HCT116 (cell line): ENCODE measurements around the gene BTBD9. TPM values are rescaled to one million over a fixed set of nuclear protein-coding genes. Genes with fewer than 3 reads are reported as not detected.

ENCODE experiments used
- ATAC-seq: fragments of 200-7000 bp; cut with Tn5 transposase; 2 replicates; pipeline ENCODE4 v1.9.1; 2020; ENCODE audit warnings: mild to moderate bottlenecking, moderate library complexity
- BruUV-seq: library from RNA; stranded (reverse); fragments of 400-500 nt; replicated peaks from 2 replicates; lab custom pipeline; 2021; lab: Mats Ljungman, UMichigan
- CTCF ChIA-PET: fragments of 300-600 bp; sonication (Branson Sonifier 250); formaldehyde crosslinking; loops from one replicate; lab custom pipeline; 2021; ENCODE audit warnings: antibody characterized with exemption; lab: Charles Lee
- POLR2A ChIA-PET: fragments of 300-600, 350-600 bp; sonication (Branson Sonifier 250); formaldehyde crosslinking; loops from one replicate; lab custom pipeline; 2021; ENCODE audit warnings: antibody characterized with exemption; lab: Charles Lee
- RAD21 ChIA-PET, 2 experiments: fragments of 300-600 bp; sonication (Branson Sonifier 250); formaldehyde crosslinking; loops; one replicate each; lab custom pipeline; 2023; ENCODE audit warnings: low total read pairs in 2 of 2; ENCODE audit not compliant: uncharacterized antibody in 2 of 2, unreplicated experiment in 2 of 2, low non-redundant PET in 1 of 2; lab: Charles Lee
- DNase-seq: peaks from one replicate; pipeline ENCODE4 v3.0.0-alpha.2; 2010; ENCODE audit warnings: low read depth, low spot score
- H2AFZ ChIP-seq: fragments of 200-600 bp; shearing (Covaris generic), sonication (generic); 2 replicates; pipeline ENCODE4 v1.6.1; 2017; ENCODE audit warnings: low read depth, mixed run types, mixed read lengths, antibody characterized with exemption, low read length; ENCODE audit not compliant: poor library complexity, severe bottlenecking
- H3K27ac ChIP-seq: 2 replicates; pipeline ENCODE4 v1.5.1; 2012; ENCODE audit warnings: low read depth, low read length
- H3K27me3 ChIP-seq: fragments of 200-600 bp; sonication (generic); 2 replicates; pipeline ENCODE4 v1.6.1; 2016; ENCODE audit warnings: mixed run types, low read length, mixed read lengths; ENCODE audit not compliant: insufficient read depth
- H3K36me3 ChIP-seq, 2 experiments: fragments of 200-500 bp in 1 of 2; fragments of 200-600 bp in 1 of 2; sonication (Bioruptor generic) in 1 of 2; sonication (generic) in 1 of 2; 2 replicates each; pipeline versions ENCODE4 v1.5.1 to v1.6.1; 2014 to 2016; ENCODE audit warnings: low read length in 2 of 2, inconsistent platforms in 1 of 2, mixed read lengths in 1 of 2, mixed run types in 1 of 2; ENCODE audit not compliant: insufficient read depth in 2 of 2, control insufficient read depth in 1 of 2
- H3K4me1 ChIP-seq, 2 experiments: fragments of 200-600 bp in 1 of 2; sonication (generic) in 1 of 2; 2 replicates each; pipeline versions ENCODE4 v1.5.1 to v1.6.1; 2012 to 2017; ENCODE audit warnings: low read length in 2 of 2, inconsistent platforms in 1 of 2, mild to moderate bottlenecking in 1 of 2, mixed read lengths in 1 of 2, mixed run types in 1 of 2, moderate library complexity in 1 of 2; ENCODE audit not compliant: insufficient read depth in 2 of 2, control insufficient read depth in 1 of 2
- H3K4me2 ChIP-seq: fragments of 200-600 bp; sonication (generic); 2 replicates; pipeline ENCODE4 v1.6.1; 2017; ENCODE audit warnings: mixed run types, low read length, mixed read lengths
- H3K4me3 ChIP-seq, 2 experiments: fragments of 200-600 bp in 1 of 2; sonication (generic) in 1 of 2; replicated peaks in 1 of 2; 2 replicates each; pipeline ENCODE4 v1.5.1; 2011 to 2016; ENCODE audit warnings: low read length in 2 of 2, control low read depth in 1 of 2, low read depth in 1 of 2, mild to moderate bottlenecking in 1 of 2, mixed read lengths in 1 of 2, mixed run types in 1 of 2
- H3K79me2 ChIP-seq: fragments of 200-600 bp; sonication (generic); 2 replicates; pipeline ENCODE4 v1.6.1; 2017; ENCODE audit warnings: mild to moderate bottlenecking, mixed run types, low read length, moderate library complexity, mixed read lengths; ENCODE audit not compliant: insufficient read depth
- H3K9ac ChIP-seq: fragments of 200-600 bp; sonication (generic); 2 replicates; pipeline ENCODE4 v1.6.1; 2016; ENCODE audit warnings: low read length, mixed read lengths
- H3K9me2 ChIP-seq: fragments of 200-600 bp; sonication (generic), shearing (Covaris generic); 2 replicates; pipeline ENCODE4 v1.6.1; 2017; ENCODE audit warnings: mixed run types, mild to moderate bottlenecking, moderate library complexity; ENCODE audit not compliant: insufficient read depth
- H3K9me3 ChIP-seq, 2 experiments: fragments of 200-500 bp in 1 of 2; fragments of 200-600 bp in 1 of 2; sonication (Bioruptor generic) in 1 of 2; sonication (generic) in 1 of 2; 2 replicates each; pipeline ENCODE4 v1.6.1; 2014 to 2017; ENCODE audit warnings: low read length in 2 of 2, mixed read lengths in 2 of 2, inconsistent platforms in 1 of 2, low read depth in 1 of 2, mild to moderate bottlenecking in 1 of 2, mixed run types in 1 of 2, moderate library complexity in 1 of 2; ENCODE audit not compliant: control insufficient read depth in 1 of 2, insufficient read depth in 1 of 2
- H4K20me1 ChIP-seq: fragments of 200-600 bp; sonication (generic), shearing (Covaris generic); 2 replicates; pipeline ENCODE4 v1.6.1; 2017; ENCODE audit warnings: mixed run types, mild to moderate bottlenecking, moderate library complexity; ENCODE audit not compliant: insufficient read depth
- CEBPB ChIP-seq: IDR thresholded peaks from 2 replicates; pipeline ENCODE4 v1.6.1; 2012; ENCODE audit warnings: low read depth
- POLR2A ChIP-seq: IDR thresholded peaks from 2 replicates; pipeline ENCODE4 v1.7.0; 2011; ENCODE audit warnings: borderline replicate concordance; ENCODE audit not compliant: insufficient read depth, insufficient read length; ENCODE audit errors: extremely low read depth
- RAD21 ChIP-seq: IDR thresholded peaks from 2 replicates; pipeline ENCODE4 v1.6.1; 2012; ENCODE audit warnings: low read depth, mild to moderate bottlenecking
- SIN3A ChIP-seq: IDR thresholded peaks from 2 replicates; pipeline ENCODE4 v1.6.1; 2012; ENCODE audit warnings: low read depth
- SP1 ChIP-seq: IDR thresholded peaks from 2 replicates; pipeline ENCODE4 v1.6.1; 2012; ENCODE audit warnings: low read depth
- TCF7L2 ChIP-seq: IDR thresholded peaks from 2 replicates; pipeline ENCODE4 v1.7.0; 2011; ENCODE audit warnings: borderline replicate concordance, inconsistent platforms; ENCODE audit not compliant: insufficient read depth, insufficient read length; ENCODE audit errors: extremely low read depth
- intact Hi-C: fragments of 100-400 bp; cut with micrococcal nuclease; formaldehyde crosslinking; loops from 2 replicates; pipeline ENCODE4 v1.10.0; 2022
- total RNA-seq: library from RNA; stranded (reverse); gene quantifications from one replicate; pipeline ENCODE4 v1.2.1, GENCODE V29; 2021; ENCODE audit not compliant: unreplicated experiment
- TF ChIP-seq, protein P1 (sequence below): IDR thresholded peaks from 2 replicates; pipeline ENCODE4 v1.6.1; 2012; ENCODE audit warnings: low read depth
- TF ChIP-seq, protein P2 (sequence below): IDR thresholded peaks from 2 replicates; pipeline ENCODE4 v1.6.1; 2012

BTBD9 gene
- total RNA-seq, 1 experiment from 2014 or later, result 10.9 TPM

DNA sequence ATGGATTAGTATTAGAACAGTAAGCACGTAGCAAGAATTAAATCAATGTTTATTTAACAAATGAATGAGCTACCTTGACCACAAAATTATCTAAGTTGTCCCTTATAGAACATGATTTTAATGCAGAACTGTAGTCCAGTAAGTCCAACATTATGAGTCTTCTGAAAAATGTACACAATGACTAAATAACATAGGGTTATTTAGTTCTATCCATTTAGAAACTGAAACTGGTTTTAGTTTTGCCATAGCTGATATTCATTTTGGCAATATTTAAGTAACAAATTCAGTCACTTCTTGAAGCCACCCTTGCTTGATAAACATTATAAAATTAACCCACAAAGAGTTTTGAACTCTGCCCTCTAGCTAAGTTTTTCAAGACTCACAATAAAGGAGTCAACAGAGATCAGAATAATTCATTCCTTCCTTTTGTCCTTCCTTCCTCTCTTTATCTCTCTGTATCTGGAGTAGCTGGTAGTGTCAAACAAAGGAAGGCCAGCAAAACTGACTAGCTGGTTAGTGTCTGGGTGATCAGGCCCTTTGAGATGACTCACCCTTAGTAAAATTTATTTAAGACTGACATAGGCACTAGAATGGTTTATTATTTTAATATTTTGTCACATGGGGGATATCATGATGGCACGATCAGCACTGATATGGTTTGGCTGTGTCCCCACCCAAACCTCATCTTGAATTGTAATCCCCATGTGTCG, 115.1 kb downstream of the BTBD9 start:
- DNase-seq (no peak), ATAC-seq (no peak)
- TF ChIP-seq, protein P1, sequence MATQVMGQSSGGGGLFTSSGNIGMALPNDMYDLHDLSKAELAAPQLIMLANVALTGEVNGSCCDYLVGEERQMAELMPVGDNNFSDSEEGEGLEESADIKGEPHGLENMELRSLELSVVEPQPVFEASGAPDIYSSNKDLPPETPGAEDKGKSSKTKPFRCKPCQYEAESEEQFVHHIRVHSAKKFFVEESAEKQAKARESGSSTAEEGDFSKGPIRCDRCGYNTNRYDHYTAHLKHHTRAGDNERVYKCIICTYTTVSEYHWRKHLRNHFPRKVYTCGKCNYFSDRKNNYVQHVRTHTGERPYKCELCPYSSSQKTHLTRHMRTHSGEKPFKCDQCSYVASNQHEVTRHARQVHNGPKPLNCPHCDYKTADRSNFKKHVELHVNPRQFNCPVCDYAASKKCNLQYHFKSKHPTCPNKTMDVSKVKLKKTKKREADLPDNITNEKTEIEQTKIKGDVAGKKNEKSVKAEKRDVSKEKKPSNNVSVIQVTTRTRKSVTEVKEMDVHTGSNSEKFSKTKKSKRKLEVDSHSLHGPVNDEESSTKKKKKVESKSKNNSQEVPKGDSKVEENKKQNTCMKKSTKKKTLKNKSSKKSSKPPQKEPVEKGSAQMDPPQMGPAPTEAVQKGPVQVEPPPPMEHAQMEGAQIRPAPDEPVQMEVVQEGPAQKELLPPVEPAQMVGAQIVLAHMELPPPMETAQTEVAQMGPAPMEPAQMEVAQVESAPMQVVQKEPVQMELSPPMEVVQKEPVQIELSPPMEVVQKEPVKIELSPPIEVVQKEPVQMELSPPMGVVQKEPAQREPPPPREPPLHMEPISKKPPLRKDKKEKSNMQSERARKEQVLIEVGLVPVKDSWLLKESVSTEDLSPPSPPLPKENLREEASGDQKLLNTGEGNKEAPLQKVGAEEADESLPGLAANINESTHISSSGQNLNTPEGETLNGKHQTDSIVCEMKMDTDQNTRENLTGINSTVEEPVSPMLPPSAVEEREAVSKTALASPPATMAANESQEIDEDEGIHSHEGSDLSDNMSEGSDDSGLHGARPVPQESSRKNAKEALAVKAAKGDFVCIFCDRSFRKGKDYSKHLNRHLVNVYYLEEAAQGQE, result no peak
- TF ChIP-seq SP1 (no peak), SIN3A (no peak), CEBPB (no peak)
- ChIA-PET POLR2A (no interaction called here), CTCF (no interaction called here), RAD21 (no interaction called here)
- Histone ChIP-seq H3K9me3 (no peaks in the 10 kb centered on the region), H3K4me1 (no peaks in the 10 kb centered on the region), H3K9me2 (no peaks in the 10 kb centered on the region), H3K79me2 (no peaks in the 10 kb centered on the region), H2AFZ (no peak overlapping the region), H3K4me3 (no peak overlapping the region), H3K4me2 (no peak overlapping the region), H3K27me3 (no peaks in the 10 kb centered on the region), H4K20me1 (no peaks in the 10 kb centered on the region), H3K27ac (no peak overlapping the region), H3K9ac (no peak overlapping the region), H3K36me3 (no peaks in the 10 kb centered on the region)
- no TSS peak for BruUV-seq
- intact Hi-C loops, result no loop called here

DNA sequence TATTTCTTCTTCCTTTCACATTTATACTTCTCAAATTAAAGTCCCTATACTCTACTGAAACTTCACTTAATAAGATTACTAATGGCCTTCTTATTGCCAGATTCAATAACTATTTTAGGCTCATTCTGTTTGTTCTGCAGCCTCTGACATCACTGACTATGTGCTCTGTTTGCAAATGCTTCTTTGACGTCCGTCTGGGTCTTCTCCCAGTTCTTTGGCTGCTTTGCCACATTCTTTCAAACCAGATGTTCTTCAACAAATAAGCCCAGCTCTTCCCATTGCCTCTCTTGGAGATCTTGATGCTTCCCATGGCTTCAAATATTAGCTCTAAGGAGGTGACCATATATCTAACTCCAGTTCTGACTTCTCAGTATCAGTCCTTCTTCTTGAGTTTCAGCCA, 117.4 kb downstream of the BTBD9 start:
- H3K9me3 ChIP-seq, result no peaks in the 10 kb centered on the region
- H3K9me2 ChIP-seq, result no peaks in the 10 kb centered on the region
- no peak overlapping the region for H2AFZ ChIP-seq
- H4K20me1 ChIP-seq, result no peaks in the 10 kb centered on the region
- H3K4me3 ChIP-seq, result no peak overlapping the region
- H3K4me2 ChIP-seq, result no peak overlapping the region
- ChIA-PET POLR2A (no interaction called here), CTCF (no interaction called here), RAD21 (no interaction called here)
- TF ChIP-seq RAD21 (no peak), TCF7L2 (no peak), POLR2A (no peak)
- TF ChIP-seq, protein P2, sequence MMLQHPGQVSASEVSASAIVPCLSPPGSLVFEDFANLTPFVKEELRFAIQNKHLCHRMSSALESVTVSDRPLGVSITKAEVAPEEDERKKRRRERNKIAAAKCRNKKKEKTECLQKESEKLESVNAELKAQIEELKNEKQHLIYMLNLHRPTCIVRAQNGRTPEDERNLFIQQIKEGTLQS, result no peak
- H3K79me2 ChIP-seq, result no peaks in the 10 kb centered on the region
- no peaks in the 10 kb centered on the region for H3K4me1 ChIP-seq
- DNase-seq, result no peak
- no peak overlapping the region for H3K9ac ChIP-seq
- no peaks in the 10 kb centered on the region for H3K27me3 ChIP-seq
- no TSS peak for BruUV-seq
- no peak for ATAC-seq
- no peak overlapping the region for H3K27ac ChIP-seq
- no peaks in the 10 kb centered on the region for H3K36me3 ChIP-seq
- intact Hi-C loops, result no loop called here
